GM03348 (cell line): ENCODE results near the gene ENDOG.
"Not testable (repeated sequence)": the region's sequence is repeated elsewhere in the genome, so short reads cannot be mapped to it uniquely, and the experiment has no call there.

Experiments used
- DNase-seq: peaks from one replicate; pipeline ENCODE4 v3.0.0; 2012; ENCODE audit warnings: low spot score

ENDOG gene

DNA sequence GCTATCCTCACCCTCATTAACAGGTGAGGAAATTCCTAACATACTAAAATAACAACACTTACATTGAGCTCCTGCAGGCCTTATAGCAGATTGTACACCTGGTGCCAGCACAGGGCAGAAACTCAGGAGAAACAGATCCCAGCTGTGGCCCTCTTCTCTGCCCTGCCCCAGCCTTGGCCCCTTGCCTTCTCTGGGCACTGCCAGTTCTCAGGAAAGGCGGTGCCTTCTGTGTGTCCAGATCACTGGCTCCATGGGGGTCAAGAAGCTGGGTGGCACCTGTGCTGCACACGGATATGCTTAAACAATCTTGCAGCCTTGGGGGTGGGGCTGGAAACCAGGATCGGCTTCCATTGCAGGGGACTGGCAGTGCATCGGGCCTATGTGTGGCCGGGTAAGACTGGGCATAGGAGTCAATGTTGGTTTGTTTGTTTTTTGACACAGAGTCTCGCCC is 44.1 kb downstream of the ENDOG start:
- DNase-seq = no peak

- DNase-seq = peak; percentile 87
Measured at GRCh38 chr9:128863647-128864046, 45.3 kb downstream of the ENDOG start.

DNA sequence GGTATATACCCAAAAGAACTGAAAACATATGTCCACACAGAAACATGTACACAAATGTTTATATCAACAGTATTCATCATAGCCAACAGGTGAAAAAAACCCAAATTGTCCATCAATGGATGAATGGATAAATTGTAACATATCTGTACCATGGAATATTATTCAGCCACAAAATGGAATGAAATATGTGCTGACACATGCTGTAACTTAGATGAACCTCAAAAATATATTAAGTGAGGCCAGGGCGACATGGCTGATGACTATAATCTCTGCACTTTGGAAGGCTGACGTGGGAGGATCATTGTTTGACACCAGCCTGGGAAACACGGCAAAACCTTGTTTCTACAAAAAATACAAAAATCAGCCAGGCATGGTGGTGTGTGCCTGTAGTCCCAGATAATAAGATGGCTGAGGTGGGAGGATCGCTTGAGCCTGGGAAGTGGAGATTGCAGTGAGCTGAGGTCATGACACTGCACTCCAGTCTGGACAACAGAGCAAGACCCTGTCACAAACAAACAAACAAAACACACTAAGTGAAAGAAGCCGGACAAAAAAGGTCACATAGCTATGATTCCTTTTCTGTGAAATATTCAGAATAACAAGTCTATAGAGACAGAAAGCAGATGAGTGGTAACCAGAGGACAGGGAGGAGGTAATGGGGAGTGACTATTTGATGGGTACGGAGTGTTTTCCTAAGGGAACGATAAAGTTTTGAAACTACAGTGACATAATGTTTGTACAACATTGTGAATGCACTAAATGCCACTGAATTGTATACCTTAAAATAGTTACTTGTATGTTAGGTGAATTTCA is 52.0 kb downstream of the ENDOG start:
- no peak for DNase-seq

DNA sequence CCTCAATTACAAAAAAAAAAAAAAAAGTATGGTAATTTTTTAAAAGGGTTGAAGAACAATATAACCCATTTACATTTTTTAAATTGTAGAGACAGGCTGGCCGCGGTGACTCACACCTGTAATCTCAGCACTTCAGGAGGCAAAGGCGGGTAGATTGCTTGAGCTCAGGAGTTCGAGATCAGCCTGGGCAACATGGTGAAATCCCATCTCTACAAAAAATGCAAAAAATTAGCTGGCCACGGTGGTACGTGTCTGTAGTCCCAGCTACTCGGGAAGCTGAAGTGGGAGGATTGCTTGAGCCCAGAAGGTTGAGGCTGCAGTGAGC is 52.6 kb downstream of the ENDOG start:
- not testable (repeated sequence) for DNase-seq
